GM23248 (cell line): ENCODE data around the gene PTPRF. TPM values are rescaled to one million over a fixed set of nuclear protein-coding genes. Genes with fewer than 3 reads are reported as not detected.
A peak's percentile ranks its signal among the peaks of the same experiment; 100 is the strongest.

Experiments used
- DNase-seq: peaks from one replicate; pipeline ENCODE4 v3.0.0-alpha.2; 2015
- H2AFZ ChIP-seq: fragments of 200-600 bp; sonication (generic); 2 replicates; pipeline ENCODE4 v1.6.1; 2016; ENCODE audit warnings: antibody characterized with exemption
- H3F3A ChIP-seq: fragments of 200-600 bp; sonication (generic); 2 replicates; pipeline ENCODE4 v1.6.1; 2016; ENCODE audit warnings: mild to moderate bottlenecking, antibody characterized with exemption, mixed run types; ENCODE audit not compliant: insufficient read depth
- H3K27ac ChIP-seq: fragments of 200-600 bp; sonication (generic); 2 replicates; pipeline ENCODE4 v1.5.1; 2016; ENCODE audit warnings: mild to moderate bottlenecking
- H3K27me3 ChIP-seq: fragments of 200-600 bp; sonication (generic); replicated peaks from 2 replicates; pipeline ENCODE4 v1.6.1; 2016; ENCODE audit warnings: mild to moderate bottlenecking; ENCODE audit not compliant: insufficient read depth
- H3K36me3 ChIP-seq: fragments of 200-600 bp; sonication (generic); 2 replicates; pipeline ENCODE4 v1.6.1; 2016; ENCODE audit warnings: low read depth, mild to moderate bottlenecking
- H3K4me1 ChIP-seq: fragments of 200-600 bp; sonication (generic); 2 replicates; pipeline ENCODE4 v1.6.1; 2016; ENCODE audit warnings: mild to moderate bottlenecking; ENCODE audit not compliant: insufficient read depth
- H3K4me2 ChIP-seq: fragments of 200-600 bp; sonication (generic); one replicate; pipeline ENCODE4 v1.6.1; 2016; ENCODE audit warnings: mild to moderate bottlenecking; ENCODE audit not compliant: unreplicated experiment
- H3K4me3 ChIP-seq: fragments of 200-600 bp; sonication (generic); 2 replicates; pipeline ENCODE4 v1.5.1; 2016; ENCODE audit warnings: mild to moderate bottlenecking
- H3K79me2 ChIP-seq: fragments of 200-600 bp; sonication (generic); 2 replicates; pipeline ENCODE4 v1.6.1; 2016; ENCODE audit warnings: mild to moderate bottlenecking; ENCODE audit not compliant: insufficient read depth
- H3K9ac ChIP-seq: fragments of 200-600 bp; sonication (generic); 2 replicates; pipeline ENCODE4 v1.6.1; 2016; ENCODE audit warnings: mild to moderate bottlenecking
- H3K9me2 ChIP-seq: fragments of 200-600 bp; sonication (generic); 2 replicates; pipeline ENCODE4 v1.6.1; 2016; ENCODE audit warnings: mixed run types, mild to moderate bottlenecking, moderate library complexity; ENCODE audit not compliant: insufficient read depth
- H3K9me3 ChIP-seq: fragments of 200-600 bp; sonication (generic); one replicate; pipeline ENCODE4 v1.6.1; 2017; ENCODE audit warnings: low read depth
- H4K20me1 ChIP-seq: fragments of 200-600 bp; sonication (generic); 2 replicates; pipeline ENCODE4 v1.6.0; 2016; ENCODE audit not compliant: insufficient read depth
- EZH2 ChIP-seq: fragments of 200-600 bp; sonication (generic); IDR thresholded peaks from 2 replicates; pipeline ENCODE4 v1.6.1; 2018; ENCODE audit warnings: antibody characterized with exemption, mild to moderate bottlenecking; ENCODE audit not compliant: insufficient read depth, poor library complexity, severe bottlenecking
- EZH2phosphoT487 ChIP-seq: fragments of 200-600 bp; sonication (generic); IDR thresholded peaks from 2 replicates; pipeline ENCODE4 v1.6.1; 2018; ENCODE audit warnings: antibody characterized with exemption, moderate library complexity, mild to moderate bottlenecking, low read depth; ENCODE audit not compliant: insufficient read depth
- WGBS, 2 experiments: methylation state at CpG; one replicate each; pipeline ENCODE4 v1.1.6; 2015 to 2017; ENCODE audit warnings: low lambda C conversion rate in 2 of 2, low coverage in 1 of 2; ENCODE audit errors: missing lambda C conversion rate in 2 of 2; 5-methylcytosine and 5-hydroxymethylcytosine counted together
- in situ Hi-C: fragments of 300-500 bp; cut with MboI; formaldehyde crosslinking; loops from 2 replicates; pipeline ENCODE4 v1.15.0; 2020
- polyA plus RNA-seq: library from polyadenylated mRNA; unstranded; fragments of >200 nt; fragmentation: Nextera tagmentation; extraction: Ambion mirVana; gene quantifications from 2 replicates; pipeline ENCODE4 v1.2.1, GENCODE V29; 2016
- total RNA-seq: library from RNA; depleted of rRNA; stranded (reverse); fragments of >200 nt; shearing (Covaris generic); gene quantifications from 2 replicates; pipeline ENCODE4 v1.2.3, GENCODE V29; 2014; rRNA removed

The PTPRF gene
- 15.0 and 16.3 TPM in 2 replicates for total RNA-seq
- polyA plus RNA-seq = 14.0 and 14.7 TPM in 2 replicates

- peaks cover 4% of the 10 kb centered on the region; the same call in 1 of the 2 replicates for H3K4me1 ChIP-seq
- DNase-seq = peak; percentile 66
These were observed at the start of gene PTPRF for GRCh38 chr1:43530483-43531106. PTPRF (plus strand) TSS chr1:43530883; CDS start chr1:43545076, 14,193 bp downstream.

GRCh38 chr1:43481491-43481890 is 49.2 kb upstream of the PTPRF start:
- peaks cover 1% of the 10 kb centered on the region for H3K4me1 ChIP-seq
- no peak overlapping the region for H3K9ac ChIP-seq
- no peak overlapping the region for H3K4me2 ChIP-seq
- H3K27ac ChIP-seq = no peak overlapping the region
- in situ Hi-C loops = no loop called here
- H3K9me2 ChIP-seq = no peaks in the 10 kb centered on the region
- H2AFZ ChIP-seq = no peak overlapping the region
- TF ChIP-seq EZH2phosphoT487 = no peak
- TF ChIP-seq EZH2 = no peak
- no peaks in the 10 kb centered on the region for H3K9me3 ChIP-seq
- no peak for DNase-seq
- no peaks in the 10 kb centered on the region for H3K79me2 ChIP-seq
- H3K4me3 ChIP-seq = no peak overlapping the region
- H3K27me3 ChIP-seq = no peaks in the 10 kb centered on the region
- 0 out of 2 replicates have a peak, but pooled peaks cover 1% of the 10 kb centered on the region for H3F3A ChIP-seq
- 34 to 39% methylated on average over 2 of the region's 2 CpGs for WGBS, 2 experiments
- H3K36me3 ChIP-seq = no peaks in the 10 kb centered on the region
- H4K20me1 ChIP-seq = no peaks in the 10 kb centered on the region

More at GRCh38 chr1:43530483-43531106, at the start of gene PTPRF:
- no peaks in the 10 kb centered on the region for H3K36me3 ChIP-seq
- TF ChIP-seq EZH2phosphoT487 (no peak), EZH2 (no peak)
- H3K4me2 ChIP-seq = peak within 1 kb of the TSS; percentile 82
- no peaks in the 10 kb centered on the region for H3K9me2 ChIP-seq
- no peaks in the 10 kb centered on the region for H3K27me3 ChIP-seq
- H3K9ac ChIP-seq = peak within 1 kb of the TSS; percentile 70
- H3K9me3 ChIP-seq = no peaks in the 10 kb centered on the region
- 1 to 3% methylated on average over 15 to 55 of the region's 58 CpGs for WGBS, 2 experiments
- H3K4me3 ChIP-seq = peak within 1 kb of the TSS; percentile 76
- no peak within 1 kb of the TSS for H3K27ac ChIP-seq
- peaks cover 8% of the 10 kb centered on the region; the same call in 1 of the 2 replicates for H3F3A ChIP-seq
- no peaks in the 10 kb centered on the region for H4K20me1 ChIP-seq
- peaks cover 3% of the 10 kb centered on the region; the same call in 1 of the 2 replicates for H3K79me2 ChIP-seq
- peak within 1 kb of the TSS; percentile 84 for H2AFZ ChIP-seq
- in situ Hi-C loops = loop anchor here (10.0 to 25.0 kb wide), 2 partner anchors 114 to 407 kb away; partner anchors contain the start of genes ARTN and IPO13

GRCh38 chr1:43482215-43482614 is 48.5 kb upstream of the PTPRF start:
- Histone ChIP-seq H3K9me2 (no peaks in the 10 kb centered on the region), H3K36me3 (no peaks in the 10 kb centered on the region), H4K20me1 (no peaks in the 10 kb centered on the region), H3K9ac (no peak overlapping the region), H3K9me3 (no peaks in the 10 kb centered on the region), H2AFZ (no peak overlapping the region), H3K4me3 (no peak overlapping the region), H3K4me2 (no peak overlapping the region), H3K79me2 (no peaks in the 10 kb centered on the region), H3K4me1 (no peaks in the 10 kb centered on the region), H3K27ac (no peak overlapping the region), H3K27me3 (no peaks in the 10 kb centered on the region), H3F3A (no peaks in the 10 kb centered on the region)
- TF ChIP-seq EZH2phosphoT487 (no peak), EZH2 (no peak)
- DNase-seq = no peak
- WGBS, 2 experiments = 63 to 64% methylated on average over 1 of the region's 1 CpG
- in situ Hi-C loops = no loop called here

GRCh38 chr1:43484367-43484766 is 46.3 kb upstream of the PTPRF start:
- Histone ChIP-seq H2AFZ (no peak overlapping the region), H3K4me1 (no peaks in the 10 kb centered on the region), H3F3A (no peaks in the 10 kb centered on the region), H3K9ac (no peak overlapping the region), H3K4me3 (no peak overlapping the region), H3K79me2 (no peaks in the 10 kb centered on the region), H4K20me1 (no peaks in the 10 kb centered on the region), H3K27ac (no peak overlapping the region), H3K9me3 (no peaks in the 10 kb centered on the region), H3K36me3 (no peaks in the 10 kb centered on the region), H3K9me2 (no peaks in the 10 kb centered on the region), H3K4me2 (no peak overlapping the region), H3K27me3 (no peaks in the 10 kb centered on the region)
- 94 to 100% methylated on average over 2 of the region's 2 CpGs for WGBS, 2 experiments
- no peak for TF ChIP-seq EZH2
- TF ChIP-seq EZH2phosphoT487 = no peak
- DNase-seq = no peak
- in situ Hi-C loops = no loop called here
